ENCODE measurements around the gene CFAP157. TPM values are rescaled to one million over a fixed set of nuclear protein-coding genes. Genes with fewer than 3 reads are reported as not detected.

Gene CFAP157
- total and polyA plus RNA-seq, 9 donors = 0.22 to 99.0 (median 3.5) TPM

DNA sequence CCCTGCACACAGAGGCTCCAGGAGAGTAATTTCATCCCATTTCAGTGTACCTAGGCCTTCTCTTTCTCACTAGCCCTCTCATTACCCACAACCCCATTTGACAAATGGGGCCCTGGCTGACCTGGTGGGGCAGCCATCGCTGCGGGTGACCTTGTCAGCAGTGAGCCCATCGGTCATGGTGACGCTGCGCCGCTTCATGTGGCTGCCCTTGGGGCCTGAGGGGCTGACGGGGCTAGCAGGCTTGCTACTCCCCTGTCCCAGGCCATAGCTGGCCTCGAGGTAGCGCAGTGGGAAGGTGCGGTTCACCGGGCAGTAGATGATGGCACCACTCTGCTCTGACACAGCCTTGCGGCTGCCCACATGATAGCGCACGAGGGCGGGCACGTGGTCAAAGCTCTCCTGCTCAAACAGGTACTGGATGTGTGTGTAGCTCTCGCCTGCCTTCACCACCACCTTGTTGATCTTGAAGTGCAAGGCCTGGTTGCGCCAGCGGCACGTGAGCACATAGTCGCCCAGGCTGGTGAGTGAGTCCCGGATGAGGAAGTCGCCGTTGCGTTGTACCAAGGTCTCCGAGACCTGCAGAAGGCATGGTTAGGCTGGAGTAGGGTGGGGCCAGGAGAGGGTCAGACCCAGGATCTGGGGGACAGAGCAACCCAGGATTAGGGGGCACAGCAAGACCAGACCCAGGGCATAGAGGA lies 42.5 kb downstream of the CFAP157 start:
- 93 to 94% (median 94%) methylated on average over 24 to 26 of the region's 26 CpGs for WGBS, 3 donors
- intact Hi-C loops (cut with DNase I) = loop anchor here in 1 of 4 donors (10.0 kb wide), 1 partner anchor 244 kb away; no protein-coding TSS in a partner anchor
- no peaks in the 10 kb centered on the region for H3K27me3 ChIP-seq
- TF ChIP-seq, protein P1, sequence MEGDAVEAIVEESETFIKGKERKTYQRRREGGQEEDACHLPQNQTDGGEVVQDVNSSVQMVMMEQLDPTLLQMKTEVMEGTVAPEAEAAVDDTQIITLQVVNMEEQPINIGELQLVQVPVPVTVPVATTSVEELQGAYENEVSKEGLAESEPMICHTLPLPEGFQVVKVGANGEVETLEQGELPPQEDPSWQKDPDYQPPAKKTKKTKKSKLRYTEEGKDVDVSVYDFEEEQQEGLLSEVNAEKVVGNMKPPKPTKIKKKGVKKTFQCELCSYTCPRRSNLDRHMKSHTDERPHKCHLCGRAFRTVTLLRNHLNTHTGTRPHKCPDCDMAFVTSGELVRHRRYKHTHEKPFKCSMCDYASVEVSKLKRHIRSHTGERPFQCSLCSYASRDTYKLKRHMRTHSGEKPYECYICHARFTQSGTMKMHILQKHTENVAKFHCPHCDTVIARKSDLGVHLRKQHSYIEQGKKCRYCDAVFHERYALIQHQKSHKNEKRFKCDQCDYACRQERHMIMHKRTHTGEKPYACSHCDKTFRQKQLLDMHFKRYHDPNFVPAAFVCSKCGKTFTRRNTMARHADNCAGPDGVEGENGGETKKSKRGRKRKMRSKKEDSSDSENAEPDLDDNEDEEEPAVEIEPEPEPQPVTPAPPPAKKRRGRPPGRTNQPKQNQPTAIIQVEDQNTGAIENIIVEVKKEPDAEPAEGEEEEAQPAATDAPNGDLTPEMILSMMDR (IDR thresholded peaks at IDR 0.05) = no peak
- H3K9me3 ChIP-seq = no peaks in the 10 kb centered on the region
- H3K27ac ChIP-seq = no peak overlapping the region
- no peak for DNase-seq
- no peaks in the 10 kb centered on the region for H3K4me1 ChIP-seq (ENCODE audit: insufficient read depth)
- no peak overlapping the region for H3K4me3 ChIP-seq
- H3K36me3 ChIP-seq = no peaks in the 10 kb centered on the region

DNA sequence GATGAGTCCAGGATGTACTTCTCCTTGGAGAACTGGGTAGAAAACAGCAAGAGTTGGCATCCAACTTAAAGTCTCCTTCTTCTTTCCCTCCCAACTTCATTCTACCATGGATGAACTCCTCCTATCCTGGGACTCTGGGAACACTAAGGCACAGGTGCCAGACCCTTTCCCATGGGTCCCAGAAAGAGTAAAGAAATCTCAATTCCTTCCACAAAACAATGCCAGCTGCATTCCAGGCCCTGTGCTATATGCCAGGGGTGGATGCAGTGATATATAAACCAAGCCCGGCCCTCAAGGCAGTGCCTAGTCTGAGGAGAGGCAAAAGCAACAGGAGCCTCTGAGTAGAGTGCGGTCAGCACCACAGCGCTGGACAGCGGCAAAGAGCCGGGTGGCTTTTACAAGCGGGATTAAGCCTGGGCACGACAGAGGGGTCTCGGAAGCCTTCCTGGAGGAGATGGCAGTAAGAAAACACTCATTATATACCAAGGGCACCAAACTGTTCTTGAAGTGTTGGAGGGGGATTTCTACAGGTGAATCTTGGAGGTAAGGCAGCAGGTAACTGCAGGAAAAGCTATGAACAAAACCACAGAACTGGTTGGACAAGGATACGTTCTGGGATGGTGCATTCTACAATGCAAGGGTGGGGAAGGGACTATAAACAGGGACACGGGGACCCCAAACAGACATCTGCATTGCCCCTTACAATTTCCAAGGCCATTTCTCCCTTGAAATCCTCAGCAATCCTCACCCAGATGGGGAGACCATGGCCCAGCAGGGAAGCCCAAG lies 44.7 kb downstream of the CFAP157 start:
- Histone ChIP-seq H3K27me3 (no peaks in the 10 kb centered on the region), H3K4me3 (no peak overlapping the region), H3K27ac (no peak overlapping the region), H3K4me1 (ENCODE audit: insufficient read depth) (no peaks in the 10 kb centered on the region), H3K9me3 (no peaks in the 10 kb centered on the region), H3K36me3 (no peaks in the 10 kb centered on the region)
- WGBS, 3 donors = 16 to 21% (median 19%) methylated on average over 10 of the region's 10 CpGs
- peak in 1 of 5 donors; percentile 61 for DNase-seq
- intact Hi-C loops (cut with DNase I) = no loop called here
- TF ChIP-seq, protein P1 (IDR thresholded peaks at IDR 0.05) = no peak
- TF ChIP-seq POLR2A (IDR thresholded peaks at IDR 0.05) = no peak
- TF ChIP-seq EP300 (IDR thresholded peaks at IDR 0.05) = no peak

DNA sequence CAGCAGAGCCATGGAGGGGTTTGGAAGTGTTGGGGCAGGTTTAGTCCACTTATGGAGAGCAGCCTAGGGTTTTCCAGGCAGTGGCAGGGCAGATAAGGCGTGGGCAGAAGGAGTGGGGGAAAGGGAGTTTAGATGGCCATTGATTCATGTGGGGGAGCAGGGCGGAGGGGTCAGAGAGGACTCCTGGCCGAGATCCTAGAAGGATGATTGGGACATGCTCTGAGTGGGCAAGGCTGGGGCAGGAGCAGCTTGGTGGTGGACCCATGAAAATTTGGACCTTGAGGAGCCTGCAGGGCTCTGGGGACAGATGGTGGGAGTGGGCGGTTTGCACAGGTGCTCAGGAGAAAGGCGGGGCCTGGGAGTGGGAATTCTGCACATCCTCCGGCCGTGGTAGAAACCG lies 46.4 kb downstream of the CFAP157 start:
- Histone ChIP-seq H3K27me3 (no peaks in the 10 kb centered on the region), H3K4me1 (ENCODE audit: insufficient read depth) (no peaks in the 10 kb centered on the region), H3K4me3 (no peak overlapping the region), H3K27ac (no peak overlapping the region), H3K36me3 (no peaks in the 10 kb centered on the region), H3K9me3 (no peaks in the 10 kb centered on the region)
- no peak for DNase-seq
- intact Hi-C loops (cut with DNase I) = no loop called here
- TF ChIP-seq EP300 (IDR thresholded peaks at IDR 0.05) (no peak), POLR2A (IDR thresholded peaks at IDR 0.05) (no peak)
- TF ChIP-seq, protein P1 (IDR thresholded peaks at IDR 0.05) = no peak
- 73 to 81% (median 81%) methylated on average over 8 of the region's 8 CpGs for WGBS, 3 donors

DNA sequence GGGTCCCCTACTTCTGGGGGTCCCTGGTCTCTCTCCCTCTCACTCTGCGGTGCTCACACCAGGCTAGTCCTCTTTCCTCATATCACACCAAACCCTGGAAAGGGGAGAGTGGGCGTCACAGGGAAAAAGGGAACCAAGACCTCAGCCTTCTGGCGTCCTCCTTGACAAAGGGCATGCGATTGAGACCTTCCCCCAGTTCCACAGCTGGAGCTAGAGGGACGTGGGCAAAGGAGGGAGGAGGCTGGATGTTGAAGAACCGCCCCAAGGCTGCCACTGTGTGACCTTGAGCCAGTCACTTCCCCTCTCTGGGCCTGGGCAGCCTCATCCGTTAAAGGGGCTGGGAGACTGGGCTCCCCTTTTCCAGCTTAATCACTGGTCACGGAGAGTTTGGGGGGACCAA lies 46.8 kb downstream of the CFAP157 start:
- TF ChIP-seq POLR2A (IDR thresholded peaks at IDR 0.05) = no peak
- TF ChIP-seq, protein P1 (IDR thresholded peaks at IDR 0.05) = no peak
- TF ChIP-seq EP300 (IDR thresholded peaks at IDR 0.05) = no peak
- Histone ChIP-seq H3K9me3 (no peaks in the 10 kb centered on the region), H3K36me3 (no peaks in the 10 kb centered on the region), H3K4me3 (no peak overlapping the region), H3K4me1 (ENCODE audit: insufficient read depth) (no peaks in the 10 kb centered on the region), H3K27me3 (no peaks in the 10 kb centered on the region), H3K27ac (no peak overlapping the region)
- 51 to 78% (median 67%) methylated on average over 8 of the region's 8 CpGs for WGBS, 3 donors
- DNase-seq = no peak
- intact Hi-C loops (cut with DNase I) = no loop called here
